Measurements from ENCODE around the gene LGR5.

LGR5 gene

GRCh38 chr12:71411635-71412034 is 28.0 kb upstream of the LGR5 start:
- Histone ChIP-seq H3K4me1 (no peaks in the 10 kb centered on the region), H3K36me3 (no peaks in the 10 kb centered on the region), H3K4me3 (no peak overlapping the region), H3K9me3 (peaks cover 17% of the 10 kb centered on the region; the same call in 1 of the 2 replicates), H3K9ac (no peak overlapping the region), H3K4me2 (no peak overlapping the region), H3K27ac (no peak overlapping the region), H3K27me3 (no peaks in the 10 kb centered on the region), H4K20me1 (no peaks in the 10 kb centered on the region)
- TF ChIP-seq Cebpa-rat (IDR thresholded peaks at IDR 0.05), result no peak

DNA sequence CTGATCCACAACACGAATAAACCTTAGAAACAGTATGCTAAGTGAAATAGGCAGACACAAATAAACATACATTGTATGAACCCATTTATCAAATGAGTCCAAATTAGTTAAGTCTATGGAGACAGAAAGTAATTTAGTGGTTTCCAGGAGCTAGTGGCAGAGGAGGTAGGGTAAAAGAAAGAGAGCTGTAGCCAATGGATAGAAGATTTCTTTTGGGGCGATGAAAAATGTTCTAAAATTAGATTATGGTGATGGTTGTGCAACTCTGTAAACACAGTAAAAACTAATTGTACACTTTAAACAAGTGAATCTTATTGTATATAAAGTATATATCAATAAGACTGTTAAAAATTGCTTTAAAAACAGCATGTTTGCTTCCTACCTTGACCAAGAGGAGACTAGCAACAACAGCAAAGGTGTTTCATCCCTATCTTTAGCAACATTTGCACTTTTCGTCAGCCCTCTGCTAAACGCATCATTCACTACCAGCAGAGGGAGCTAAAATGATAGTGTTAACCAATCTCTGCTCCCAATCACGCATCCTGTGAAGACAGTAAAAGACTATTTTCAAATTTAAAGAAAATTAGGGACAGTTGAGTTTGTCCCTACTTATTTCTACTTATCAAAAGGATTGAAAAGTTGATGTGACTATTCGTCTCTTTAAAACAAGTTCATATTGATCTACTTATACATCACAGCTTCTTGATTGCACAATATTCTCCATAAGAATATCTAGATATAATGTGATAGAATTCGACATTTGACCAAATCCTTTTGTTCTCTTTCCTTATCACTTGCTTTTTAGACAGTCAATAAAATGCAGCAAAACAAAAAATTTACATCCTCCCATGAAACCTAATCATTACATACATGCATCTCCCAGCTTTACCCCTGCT is 24.0 kb upstream of the LGR5 start:
- Histone ChIP-seq H3K4me3 (no peak overlapping the region), H3K4me1 (no peaks in the 10 kb centered on the region), H3K27ac (no peak overlapping the region), H3K9me3 (peaks cover 22% of the 10 kb centered on the region), H3K27me3 (no peaks in the 10 kb centered on the region), H3K36me3 (no peaks in the 10 kb centered on the region), H3K4me2 (no peak overlapping the region), H3K9ac (no peak overlapping the region), H4K20me1 (no peaks in the 10 kb centered on the region)
- peak; percentile 25; the same call in 1 of the 2 replicates for TF ChIP-seq Cebpa-rat (IDR thresholded peaks at IDR 0.05)

GRCh38 chr12:71417181-71417580 is 22.4 kb upstream of the LGR5 start:
- no peak overlapping the region for H3K4me3 ChIP-seq
- H3K36me3 ChIP-seq, result no peaks in the 10 kb centered on the region
- peaks cover 23% of the 10 kb centered on the region for H3K9me3 ChIP-seq
- no peak overlapping the region for H3K4me2 ChIP-seq
- H3K27me3 ChIP-seq, result no peaks in the 10 kb centered on the region
- H3K9ac ChIP-seq, result no peak overlapping the region
- H4K20me1 ChIP-seq, result no peaks in the 10 kb centered on the region
- H3K27ac ChIP-seq, result no peak overlapping the region
- TF ChIP-seq Cebpa-rat (IDR thresholded peaks at IDR 0.05), result no peak
- H3K4me1 ChIP-seq, result no peaks in the 10 kb centered on the region

DNA sequence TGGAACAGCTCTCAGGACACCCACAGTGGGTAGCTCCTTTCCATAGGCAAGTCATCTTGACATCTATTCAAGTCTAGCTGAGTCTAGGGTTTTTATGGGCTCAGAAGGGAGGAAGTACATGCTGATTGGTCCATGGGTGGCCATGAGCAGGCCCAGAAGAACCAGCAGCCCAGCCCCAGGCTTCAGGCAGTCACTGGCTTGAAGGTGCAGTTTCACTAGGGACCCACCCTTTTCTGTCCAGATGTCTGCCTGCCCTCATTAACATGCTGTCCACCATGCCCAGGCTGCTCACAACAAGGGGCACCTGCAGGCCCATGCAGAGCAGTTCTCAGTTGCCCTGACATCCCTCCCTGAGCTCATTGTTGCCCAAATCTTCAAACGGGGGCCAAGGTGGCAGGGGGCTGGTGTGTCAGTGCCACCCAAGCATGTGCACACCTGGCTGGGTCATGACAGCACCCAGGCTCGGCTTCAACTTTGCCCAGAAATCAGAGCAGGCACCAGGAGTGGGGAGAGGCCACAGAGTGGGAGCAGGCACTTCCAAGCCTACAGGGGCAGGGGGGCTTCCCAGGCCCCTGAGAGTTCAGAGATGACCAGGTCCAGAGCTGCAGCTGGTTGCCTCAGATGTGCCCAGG is 18.7 kb upstream of the LGR5 start:
- Histone ChIP-seq H3K27me3 (no peaks in the 10 kb centered on the region), H3K9me3 (peaks cover 16% of the 10 kb centered on the region), H3K4me1 (no peaks in the 10 kb centered on the region), H3K27ac (no peak overlapping the region), H3K4me3 (no peak overlapping the region), H3K4me2 (no peak overlapping the region), H3K36me3 (no peaks in the 10 kb centered on the region), H4K20me1 (no peaks in the 10 kb centered on the region), H3K9ac (no peak overlapping the region)
- no peak for TF ChIP-seq Cebpa-rat (IDR thresholded peaks at IDR 0.05)

GRCh38 chr12:71425568-71426299 is 13.9 kb upstream of the LGR5 start:
- Histone ChIP-seq H3K4me2 (no peak overlapping the region), H3K36me3 (no peaks in the 10 kb centered on the region), H3K4me3 (no peak overlapping the region), H4K20me1 (no peaks in the 10 kb centered on the region), H3K9ac (no peak overlapping the region), H3K27me3 (no peaks in the 10 kb centered on the region), H3K4me1 (no peaks in the 10 kb centered on the region), H3K9me3 (peaks cover 7% of the 10 kb centered on the region), H3K27ac (no peak overlapping the region)
- TF ChIP-seq Cebpa-rat (IDR thresholded peaks at IDR 0.05), result peak; percentile 37; the same call in 1 of the 2 replicates

GRCh38 chr12:71426300-71427047 is 13.1 kb upstream of the LGR5 start:
- no peak for TF ChIP-seq Cebpa-rat (IDR thresholded peaks at IDR 0.05)
- Histone ChIP-seq H3K9me3 (no peaks in the 10 kb centered on the region), H3K36me3 (no peaks in the 10 kb centered on the region), H3K4me3 (no peak overlapping the region), H3K27ac (no peak overlapping the region), H3K9ac (no peak overlapping the region), H3K4me1 (peaks cover 4% of the 10 kb centered on the region), H4K20me1 (no peaks in the 10 kb centered on the region), H3K27me3 (no peaks in the 10 kb centered on the region), H3K4me2 (no peak overlapping the region)

GRCh38 chr12:71430756-71431155 is 8.8 kb upstream of the LGR5 start:
- Histone ChIP-seq H3K9me3 (peaks cover 19% of the 10 kb centered on the region), H3K36me3 (no peaks in the 10 kb centered on the region), H4K20me1 (no peaks in the 10 kb centered on the region), H3K9ac (no peak overlapping the region), H3K4me3 (no peak overlapping the region), H3K4me1 (peaks cover 10% of the 10 kb centered on the region), H3K27me3 (no peaks in the 10 kb centered on the region), H3K4me2 (no peak overlapping the region), H3K27ac (no peak overlapping the region)
- TF ChIP-seq Cebpa-rat (IDR thresholded peaks at IDR 0.05), result no peak

- Histone ChIP-seq H3K4me2 (peak overlapping the region; percentile 18; the same call in 1 of the 2 replicates), H3K9ac (no peak overlapping the region), H3K9me3 (peaks cover 32% of the 10 kb centered on the region), H3K4me1 (peaks cover 10% of the 10 kb centered on the region), H3K4me3 (no peak overlapping the region), H4K20me1 (no peaks in the 10 kb centered on the region), H3K27ac (no peak overlapping the region), H3K27me3 (peaks cover 4% of the 10 kb centered on the region; the same call in 1 of the 2 replicates), H3K36me3 (no peaks in the 10 kb centered on the region)
- no peak for TF ChIP-seq Cebpa-rat (IDR thresholded peaks at IDR 0.05)
Observed at GRCh38 chr12:71431991-71432390, 7.6 kb upstream of the LGR5 start.

- Histone ChIP-seq H3K4me1 (peaks cover 10% of the 10 kb centered on the region), H4K20me1 (no peaks in the 10 kb centered on the region), H3K27me3 (peaks cover 14% of the 10 kb centered on the region), H3K36me3 (no peaks in the 10 kb centered on the region), H3K9ac (no peak overlapping the region), H3K27ac (no peak overlapping the region), H3K4me2 (no peak overlapping the region), H3K9me3 (peaks cover 41% of the 10 kb centered on the region), H3K4me3 (no peak overlapping the region)
- no peak for TF ChIP-seq Cebpa-rat (IDR thresholded peaks at IDR 0.05)
Observed at GRCh38 chr12:71432936-71433335, 6.7 kb upstream of the LGR5 start.
